Measurements from ENCODE around the gene COL13A1. TPM values are rescaled to one million over a fixed set of nuclear protein-coding genes. Genes with fewer than 3 reads are reported as not detected.

COL13A1 gene
- total and polyA plus RNA-seq, 4 donors: 0.17 to 0.47 (median 0.18) TPM

- Histone ChIP-seq H3K36me3 (ENCODE audit: control insufficient read depth in 4 of 4, insufficient read depth in 3 of 4, low read depth in 1 of 4, low read length in 3 of 4) (no peaks in the 10 kb centered on the region), H3K4me3 (ENCODE audit: low read depth in 1 of 3, low read length in 3 of 3) (no peak overlapping the region), H3K9ac (ENCODE audit: low read depth in 1 of 2, low read length in 2 of 2) (no peak overlapping the region), H3K4me1 (ENCODE audit: control insufficient read depth in 4 of 4, insufficient read depth in 4 of 4, low read length in 3 of 4) (no peaks in the 10 kb centered on the region), H3K27me3 (ENCODE audit: control insufficient read depth in 4 of 4, insufficient read depth in 4 of 4, low read length in 3 of 4) (no peaks in the 10 kb centered on the region), H3K9me3 (ENCODE audit: control insufficient read depth in 4 of 4, low read length in 3 of 4) (no peaks in the 10 kb centered on the region), H3K27ac (ENCODE audit: low read depth in 1 of 2, low read length in 2 of 2) (no peak overlapping the region)
- TF ChIP-seq FOXA2 (IDR thresholded peaks at IDR 0.05): no peak
- TF ChIP-seq RXRA (IDR thresholded peaks at IDR 0.05): no peak
- TF ChIP-seq TAF1 (conservative IDR thresholded peaks at IDR 0.05): no peak
- no peak for TF ChIP-seq RAD21 (IDR thresholded peaks at IDR 0.05)
- TF ChIP-seq, protein P1, sequence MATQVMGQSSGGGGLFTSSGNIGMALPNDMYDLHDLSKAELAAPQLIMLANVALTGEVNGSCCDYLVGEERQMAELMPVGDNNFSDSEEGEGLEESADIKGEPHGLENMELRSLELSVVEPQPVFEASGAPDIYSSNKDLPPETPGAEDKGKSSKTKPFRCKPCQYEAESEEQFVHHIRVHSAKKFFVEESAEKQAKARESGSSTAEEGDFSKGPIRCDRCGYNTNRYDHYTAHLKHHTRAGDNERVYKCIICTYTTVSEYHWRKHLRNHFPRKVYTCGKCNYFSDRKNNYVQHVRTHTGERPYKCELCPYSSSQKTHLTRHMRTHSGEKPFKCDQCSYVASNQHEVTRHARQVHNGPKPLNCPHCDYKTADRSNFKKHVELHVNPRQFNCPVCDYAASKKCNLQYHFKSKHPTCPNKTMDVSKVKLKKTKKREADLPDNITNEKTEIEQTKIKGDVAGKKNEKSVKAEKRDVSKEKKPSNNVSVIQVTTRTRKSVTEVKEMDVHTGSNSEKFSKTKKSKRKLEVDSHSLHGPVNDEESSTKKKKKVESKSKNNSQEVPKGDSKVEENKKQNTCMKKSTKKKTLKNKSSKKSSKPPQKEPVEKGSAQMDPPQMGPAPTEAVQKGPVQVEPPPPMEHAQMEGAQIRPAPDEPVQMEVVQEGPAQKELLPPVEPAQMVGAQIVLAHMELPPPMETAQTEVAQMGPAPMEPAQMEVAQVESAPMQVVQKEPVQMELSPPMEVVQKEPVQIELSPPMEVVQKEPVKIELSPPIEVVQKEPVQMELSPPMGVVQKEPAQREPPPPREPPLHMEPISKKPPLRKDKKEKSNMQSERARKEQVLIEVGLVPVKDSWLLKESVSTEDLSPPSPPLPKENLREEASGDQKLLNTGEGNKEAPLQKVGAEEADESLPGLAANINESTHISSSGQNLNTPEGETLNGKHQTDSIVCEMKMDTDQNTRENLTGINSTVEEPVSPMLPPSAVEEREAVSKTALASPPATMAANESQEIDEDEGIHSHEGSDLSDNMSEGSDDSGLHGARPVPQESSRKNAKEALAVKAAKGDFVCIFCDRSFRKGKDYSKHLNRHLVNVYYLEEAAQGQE (IDR thresholded peaks at IDR 0.05): no peak
- no peak for TF ChIP-seq ZBTB33 (IDR thresholded peaks at IDR 0.05)
- WGBS: 74% methylated on average over 5 of the region's 5 CpGs
- DNase-seq (ENCODE audit: low spot score): no peak
Measured at GRCh38 chr10:69863580-69863979, 61.9 kb downstream of the COL13A1 start.

GRCh38 chr10:69864321-69864720 is 62.6 kb downstream of the COL13A1 start:
- H3K9me3 ChIP-seq (ENCODE audit: control insufficient read depth in 4 of 4, low read length in 3 of 4): no peaks in the 10 kb centered on the region
- H3K36me3 ChIP-seq (ENCODE audit: control insufficient read depth in 4 of 4, insufficient read depth in 3 of 4, low read depth in 1 of 4, low read length in 3 of 4): no peaks in the 10 kb centered on the region
- TF ChIP-seq, protein P2, sequence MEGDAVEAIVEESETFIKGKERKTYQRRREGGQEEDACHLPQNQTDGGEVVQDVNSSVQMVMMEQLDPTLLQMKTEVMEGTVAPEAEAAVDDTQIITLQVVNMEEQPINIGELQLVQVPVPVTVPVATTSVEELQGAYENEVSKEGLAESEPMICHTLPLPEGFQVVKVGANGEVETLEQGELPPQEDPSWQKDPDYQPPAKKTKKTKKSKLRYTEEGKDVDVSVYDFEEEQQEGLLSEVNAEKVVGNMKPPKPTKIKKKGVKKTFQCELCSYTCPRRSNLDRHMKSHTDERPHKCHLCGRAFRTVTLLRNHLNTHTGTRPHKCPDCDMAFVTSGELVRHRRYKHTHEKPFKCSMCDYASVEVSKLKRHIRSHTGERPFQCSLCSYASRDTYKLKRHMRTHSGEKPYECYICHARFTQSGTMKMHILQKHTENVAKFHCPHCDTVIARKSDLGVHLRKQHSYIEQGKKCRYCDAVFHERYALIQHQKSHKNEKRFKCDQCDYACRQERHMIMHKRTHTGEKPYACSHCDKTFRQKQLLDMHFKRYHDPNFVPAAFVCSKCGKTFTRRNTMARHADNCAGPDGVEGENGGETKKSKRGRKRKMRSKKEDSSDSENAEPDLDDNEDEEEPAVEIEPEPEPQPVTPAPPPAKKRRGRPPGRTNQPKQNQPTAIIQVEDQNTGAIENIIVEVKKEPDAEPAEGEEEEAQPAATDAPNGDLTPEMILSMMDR (IDR thresholded peaks at IDR 0.05; ENCODE audit: low read depth, low read length, missing input control): no peak
- no peak for TF ChIP-seq NR2F2 (IDR thresholded peaks at IDR 0.05)
- no peak for TF ChIP-seq GABPA (IDR thresholded peaks at IDR 0.05 in 1 of 2, conservative IDR thresholded peaks at IDR 0.05 in 1 of 2)
- no peak for TF ChIP-seq JUND (IDR thresholded peaks at IDR 0.05)
- H3K27me3 ChIP-seq (ENCODE audit: control insufficient read depth in 4 of 4, insufficient read depth in 4 of 4, low read length in 3 of 4): no peaks in the 10 kb centered on the region
- H3K27ac ChIP-seq (ENCODE audit: low read depth in 1 of 2, low read length in 2 of 2): no peak overlapping the region
- H3K9ac ChIP-seq (ENCODE audit: low read depth in 1 of 2, low read length in 2 of 2): no peak overlapping the region
- H3K4me1 ChIP-seq (ENCODE audit: control insufficient read depth in 4 of 4, insufficient read depth in 4 of 4, low read length in 3 of 4): peaks cover 0 to 1% (median 0%) of the 10 kb centered on the region in 4 donors
- WGBS: 73% methylated on average over 3 of the region's 3 CpGs
- DNase-seq (ENCODE audit: low spot score): no peak
- no peak overlapping the region for H3K4me3 ChIP-seq (ENCODE audit: low read depth in 1 of 3, low read length in 3 of 3)

DNA sequence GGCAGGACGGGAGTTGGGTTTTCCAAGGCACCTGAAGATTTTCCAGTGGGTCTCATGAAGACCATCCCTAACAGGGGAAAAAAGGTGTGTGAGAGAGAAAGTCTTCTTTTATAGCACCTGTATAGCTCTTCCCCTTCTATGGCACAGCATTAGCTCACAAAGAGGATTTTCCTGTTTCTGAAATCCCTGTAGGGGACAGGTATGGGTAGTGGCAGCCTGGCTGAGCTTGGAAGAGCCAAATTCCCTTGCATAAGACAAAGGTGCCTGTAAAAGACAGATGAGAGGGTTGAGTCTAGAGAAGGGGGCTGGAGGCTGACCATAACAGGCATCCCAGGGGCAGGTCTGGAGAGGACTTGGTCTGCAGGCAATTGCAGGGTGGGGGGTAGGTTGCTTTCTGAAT is 63.7 kb downstream of the COL13A1 start:
- H3K4me1 ChIP-seq (ENCODE audit: control insufficient read depth in 4 of 4, insufficient read depth in 4 of 4, low read length in 3 of 4): peaks cover 0 to 2% (median 0%) of the 10 kb centered on the region in 4 donors
- no peaks in the 10 kb centered on the region for H3K36me3 ChIP-seq (ENCODE audit: control insufficient read depth in 4 of 4, insufficient read depth in 3 of 4, low read depth in 1 of 4, low read length in 3 of 4)
- H3K4me3 ChIP-seq (ENCODE audit: low read depth in 1 of 3, low read length in 3 of 3): no peak overlapping the region
- DNase-seq (ENCODE audit: low spot score): no peak
- no peak overlapping the region for H3K27ac ChIP-seq (ENCODE audit: low read depth in 1 of 2, low read length in 2 of 2)
- WGBS: 91% methylated on average over 1 of the region's 1 CpG
- no peaks in the 10 kb centered on the region for H3K27me3 ChIP-seq (ENCODE audit: control insufficient read depth in 4 of 4, insufficient read depth in 4 of 4, low read length in 3 of 4)
- H3K9me3 ChIP-seq (ENCODE audit: control insufficient read depth in 4 of 4, low read length in 3 of 4): no peaks in the 10 kb centered on the region
- no peak overlapping the region for H3K9ac ChIP-seq (ENCODE audit: low read depth in 1 of 2, low read length in 2 of 2)
- TF ChIP-seq, protein P1 (IDR thresholded peaks at IDR 0.05): no peak
- no peak for TF ChIP-seq FOXA2 (IDR thresholded peaks at IDR 0.05)
- no peak for TF ChIP-seq RAD21 (IDR thresholded peaks at IDR 0.05)
- TF ChIP-seq, protein P2 (IDR thresholded peaks at IDR 0.05; ENCODE audit: low read depth, low read length, missing input control): no peak
- no peak for TF ChIP-seq HNF4A (conservative IDR thresholded peaks at IDR 0.05)
- no peak for TF ChIP-seq JUND (IDR thresholded peaks at IDR 0.05)
- no peak for TF ChIP-seq TAF1 (conservative IDR thresholded peaks at IDR 0.05)
- TF ChIP-seq YY1 (IDR thresholded peaks at IDR 0.05): no peak
- TF ChIP-seq, protein P3, sequence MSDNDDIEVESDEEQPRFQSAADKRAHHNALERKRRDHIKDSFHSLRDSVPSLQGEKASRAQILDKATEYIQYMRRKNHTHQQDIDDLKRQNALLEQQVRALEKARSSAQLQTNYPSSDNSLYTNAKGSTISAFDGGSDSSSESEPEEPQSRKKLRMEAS (IDR thresholded peaks at IDR 0.05): no peak
- TF ChIP-seq GABPA (IDR thresholded peaks at IDR 0.05 in 1 of 2, conservative IDR thresholded peaks at IDR 0.05 in 1 of 2): no peak
